Lung (tissue), 12 donors: ENCODE results near the gene DMTF1. TPM values are rescaled to one million over a fixed set of nuclear protein-coding genes. Genes with fewer than 3 reads are reported as not detected.

Experiments used
- ATAC-seq: fragments of 200-7000 bp; cut with Tn5 transposase; one replicate; pipeline ENCODE4 v1.9.1; 2020; ENCODE audit warnings: moderate number of reproducible peaks; ENCODE audit not compliant: insufficient read depth, low FRiP score
- DNase-seq, 3 donors: peaks; one replicate each; pipeline ENCODE4 v3.0.0-alpha.2; 2013 to 2017
- H3K27ac ChIP-seq, 2 donors: one replicate each; pipeline ENCODE4 v1.5.1; 2013; ENCODE audit warnings: mild to moderate bottlenecking in 2 of 2, moderate library complexity in 2 of 2, control low read depth in 1 of 2, inconsistent platforms in 1 of 2, low read depth in 1 of 2, low read length in 1 of 2
- H3K27me3 ChIP-seq, 3 donors: one replicate each; pipeline ENCODE4 v1.5.1; 2013; ENCODE audit warnings: low read length in 2 of 3; ENCODE audit not compliant: control insufficient read depth in 3 of 3, insufficient read depth in 3 of 3
- H3K36me3 ChIP-seq, 4 donors: one replicate each; pipeline ENCODE4 v1.5.1; 2013; ENCODE audit warnings: low read length in 4 of 4, mild to moderate bottlenecking in 1 of 4, moderate library complexity in 1 of 4; ENCODE audit not compliant: control insufficient read depth in 4 of 4, insufficient read depth in 4 of 4
- H3K4me1 ChIP-seq, 5 donors: one replicate each; pipeline ENCODE4 v1.5.1; 2013; ENCODE audit warnings: low read length in 5 of 5, mild to moderate bottlenecking in 2 of 5, moderate library complexity in 1 of 5; ENCODE audit not compliant: control insufficient read depth in 5 of 5, insufficient read depth in 5 of 5
- H3K4me3 ChIP-seq: one replicate; pipeline ENCODE4 v1.5.1; 2013; ENCODE audit warnings: mild to moderate bottlenecking, control low read depth, moderate library complexity
- H3K9ac ChIP-seq, 2 donors: one replicate each; pipeline ENCODE4 v1.5.1; 2013; ENCODE audit warnings: low read length in 2 of 2, control low read depth in 1 of 2; ENCODE audit not compliant: insufficient read depth in 1 of 2
- H3K9me3 ChIP-seq, 4 donors: one replicate each; pipeline ENCODE4 v1.5.1; 2013; ENCODE audit warnings: low read length in 3 of 4, mild to moderate bottlenecking in 1 of 4, moderate library complexity in 1 of 4; ENCODE audit not compliant: control insufficient read depth in 4 of 4, insufficient read depth in 3 of 4
- WGBS, 2 donors: extraction: QIAGEN DNeasy Blood & Tissue Kit; methylation state at CpG; one replicate each; pipeline ENCODE4 v1.1.7; 2013; 5-methylcytosine and 5-hydroxymethylcytosine counted together
- polyA plus RNA-seq, 2 donors: library from polyadenylated mRNA; stranded (reverse); fragments of 200-250 nt; gene quantifications; one replicate each; pipeline ENCODE4 v1.2.1, GENCODE V29; 2013
- total RNA-seq, 2 donors: library from RNA; depleted of rRNA in 1 of 2; stranded (reverse); fragments of >200 nt in 1 of 2; gene quantifications; one replicate each; pipeline ENCODE4 v1.2.1, GENCODE V29; 2014 to 2021
- TF ChIP-seq, protein P1 (sequence below): IDR thresholded peaks from 2 replicates; pipeline ENCODE4 v1.5.1; 2012; ENCODE audit warnings: mild to moderate bottlenecking; ENCODE audit errors: control extremely low read depth, extremely low read depth
- donor health status: control.
- donor health status: control.
- donor health status: Bipolar disorder and iron deficiency.
- donor health status: healthy.
- donor health status: DM: yes; HTN: yes; CAD: no.

DMTF1 gene
- total and polyA plus RNA-seq, 4 donors, result 24.3 to 254 (median 52.7) TPM

DNA sequence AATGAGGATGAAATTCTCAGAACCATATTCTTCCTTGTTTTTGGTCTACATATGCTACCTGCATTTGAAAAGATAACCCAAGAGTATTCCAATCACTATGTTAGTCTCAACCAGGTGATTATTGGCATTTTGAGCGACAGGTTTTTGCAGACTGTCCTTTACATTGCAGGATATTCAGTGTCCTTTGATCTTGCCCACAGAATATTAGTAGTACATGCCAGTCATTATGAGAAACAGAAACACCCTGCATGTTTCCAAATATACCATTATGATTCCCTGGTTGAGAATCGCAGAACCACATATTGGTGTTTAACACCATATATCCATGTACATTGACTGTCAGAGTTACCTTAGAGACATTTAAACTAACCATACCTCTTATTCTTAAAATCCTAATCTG is 36.7 kb downstream of the DMTF1 start:
- Histone ChIP-seq H3K9me3 (no peaks in the 10 kb centered on the region), H3K27ac (no peak overlapping the region), H3K9ac (no peak overlapping the region), H3K36me3 (peaks cover 19 to 67% (median 53%) of the 10 kb centered on the region in 4 donors), H3K4me3 (no peak overlapping the region), H3K27me3 (no peaks in the 10 kb centered on the region), H3K4me1 (peaks cover 0 to 3% (median 0%) of the 10 kb centered on the region in 5 donors)
- 97% methylated on average over 2 of the region's 2 CpGs for WGBS, 2 donors
- TF ChIP-seq, protein P1, sequence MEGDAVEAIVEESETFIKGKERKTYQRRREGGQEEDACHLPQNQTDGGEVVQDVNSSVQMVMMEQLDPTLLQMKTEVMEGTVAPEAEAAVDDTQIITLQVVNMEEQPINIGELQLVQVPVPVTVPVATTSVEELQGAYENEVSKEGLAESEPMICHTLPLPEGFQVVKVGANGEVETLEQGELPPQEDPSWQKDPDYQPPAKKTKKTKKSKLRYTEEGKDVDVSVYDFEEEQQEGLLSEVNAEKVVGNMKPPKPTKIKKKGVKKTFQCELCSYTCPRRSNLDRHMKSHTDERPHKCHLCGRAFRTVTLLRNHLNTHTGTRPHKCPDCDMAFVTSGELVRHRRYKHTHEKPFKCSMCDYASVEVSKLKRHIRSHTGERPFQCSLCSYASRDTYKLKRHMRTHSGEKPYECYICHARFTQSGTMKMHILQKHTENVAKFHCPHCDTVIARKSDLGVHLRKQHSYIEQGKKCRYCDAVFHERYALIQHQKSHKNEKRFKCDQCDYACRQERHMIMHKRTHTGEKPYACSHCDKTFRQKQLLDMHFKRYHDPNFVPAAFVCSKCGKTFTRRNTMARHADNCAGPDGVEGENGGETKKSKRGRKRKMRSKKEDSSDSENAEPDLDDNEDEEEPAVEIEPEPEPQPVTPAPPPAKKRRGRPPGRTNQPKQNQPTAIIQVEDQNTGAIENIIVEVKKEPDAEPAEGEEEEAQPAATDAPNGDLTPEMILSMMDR, result no peak
- no peak for DNase-seq
- no peak for ATAC-seq

DNA sequence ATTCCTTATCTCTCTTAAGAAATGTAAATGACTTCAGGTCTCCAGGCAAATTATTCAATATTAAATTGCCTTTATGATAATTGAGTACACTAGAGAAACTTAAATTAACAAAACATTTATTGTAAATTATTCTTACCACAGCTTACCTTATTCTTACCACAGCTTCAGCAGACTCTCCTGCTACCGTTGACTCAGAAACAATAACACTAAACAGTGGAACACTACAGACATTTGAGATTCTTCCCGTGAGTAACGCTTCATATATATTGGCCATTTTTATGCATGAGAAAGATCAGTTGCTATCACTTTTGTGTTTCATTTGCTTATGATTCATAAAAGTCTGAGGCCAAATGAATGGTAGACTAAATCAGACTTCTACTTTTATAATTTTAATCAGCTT is 38.5 kb downstream of the DMTF1 start:
- H3K4me1 ChIP-seq, result no peaks in the 10 kb centered on the region
- no peak overlapping the region for H3K27ac ChIP-seq
- H3K9me3 ChIP-seq, result no peaks in the 10 kb centered on the region
- H3K27me3 ChIP-seq, result no peaks in the 10 kb centered on the region
- peaks cover 22 to 66% (median 52%) of the 10 kb centered on the region in 4 donors for H3K36me3 ChIP-seq
- TF ChIP-seq, protein P1, result no peak
- ATAC-seq, result no peak
- no peak overlapping the region for H3K4me3 ChIP-seq
- 87 to 91% methylated on average over 3 of the region's 3 CpGs for WGBS, 2 donors
- no peak for DNase-seq
- no peak overlapping the region for H3K9ac ChIP-seq

DNA sequence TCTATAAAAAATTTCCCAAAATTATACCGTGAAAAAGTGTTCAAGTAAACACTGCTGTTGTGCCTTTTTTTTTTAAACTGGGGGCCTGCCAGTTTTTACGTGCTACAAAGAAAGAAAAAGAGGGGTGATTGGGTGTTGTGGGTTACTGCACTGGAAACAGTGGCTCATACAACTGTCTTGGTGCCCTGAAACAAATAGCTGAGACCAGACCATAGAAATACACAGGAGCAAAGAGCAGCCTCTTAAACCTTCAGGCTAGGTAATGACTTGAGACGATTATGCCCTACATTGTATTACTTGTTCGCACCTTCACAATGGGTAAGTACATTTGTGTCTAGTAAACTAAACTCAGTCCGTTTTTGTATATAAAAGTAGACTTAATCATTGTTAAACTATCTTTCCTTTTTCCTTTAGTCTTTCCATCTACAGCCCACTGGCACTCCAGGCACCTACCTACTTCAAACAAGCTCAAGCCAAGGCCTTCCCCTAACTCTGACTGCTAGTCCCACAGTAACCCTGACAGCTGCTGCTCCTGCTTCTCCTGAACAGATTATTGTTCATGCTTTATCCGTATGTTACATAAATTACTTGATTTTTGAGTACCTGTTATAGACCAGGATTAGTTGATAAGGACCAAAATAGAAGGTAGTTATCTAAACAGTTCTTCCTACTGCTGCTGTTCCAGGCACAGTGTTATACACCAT is 40.7 kb downstream of the DMTF1 start:
- no peak overlapping the region for H3K9ac ChIP-seq
- H3K27me3 ChIP-seq, result no peaks in the 10 kb centered on the region
- 65 to 78% methylated on average over 6 of the region's 6 CpGs for WGBS, 2 donors
- H3K4me1 ChIP-seq, result no peaks in the 10 kb centered on the region
- TF ChIP-seq, protein P1, result no peak
- DNase-seq (no peak), ATAC-seq (no peak)
- H3K4me3 ChIP-seq, result no peak overlapping the region
- peaks cover 17 to 63% (median 43%) of the 10 kb centered on the region in 4 donors for H3K36me3 ChIP-seq
- no peak overlapping the region for H3K27ac ChIP-seq
- no peaks in the 10 kb centered on the region for H3K9me3 ChIP-seq
